ENCODE results near the gene FAM114A1. TPM values are rescaled to one million over a fixed set of nuclear protein-coding genes. Genes with fewer than 3 reads are reported as not detected.

The FAM114A1 gene
- total RNA-seq, 1 donor from 2014 or later: 27.0 TPM

- Mint-ChIP-seq H3K9me3 (ENCODE audit: unreplicated experiment) (no peaks in the 10 kb centered on the region), H3K4me3 (ENCODE audit: unreplicated experiment) (no peak overlapping the region), H3K4me1 (ENCODE audit: unreplicated experiment) (peaks cover 2% of the 10 kb centered on the region), H3K27ac (ENCODE audit: unreplicated experiment) (no peak overlapping the region), H3K36me3 (ENCODE audit: low read depth, unreplicated experiment) (no peaks in the 10 kb centered on the region), H3K27me3 (ENCODE audit: unreplicated experiment) (peaks cover 3% of the 10 kb centered on the region)
- DNase-seq (ENCODE audit: low spot score): no peak
- no peak for TF ChIP-seq CTCF (IDR thresholded peaks at IDR 0.05; ENCODE audit: unreplicated experiment)
Measured at GRCh38 chr4:38884254-38884653, 16.6 kb downstream of the FAM114A1 start.

GRCh38 chr4:38889143-38889542 is 21.5 kb downstream of the FAM114A1 start:
- Mint-ChIP-seq H3K4me1 (ENCODE audit: unreplicated experiment) (no peaks in the 10 kb centered on the region), H3K4me3 (ENCODE audit: unreplicated experiment) (no peak overlapping the region), H3K36me3 (ENCODE audit: low read depth, unreplicated experiment) (no peaks in the 10 kb centered on the region), H3K9me3 (ENCODE audit: unreplicated experiment) (no peaks in the 10 kb centered on the region), H3K27me3 (ENCODE audit: unreplicated experiment) (peaks cover 2% of the 10 kb centered on the region), H3K27ac (ENCODE audit: unreplicated experiment) (no peak overlapping the region)
- DNase-seq (ENCODE audit: low spot score): no peak
- TF ChIP-seq CTCF (IDR thresholded peaks at IDR 0.05; ENCODE audit: unreplicated experiment): no peak

GRCh38 chr4:38891051-38891983 is 23.7 kb downstream of the FAM114A1 start:
- no peak for DNase-seq (ENCODE audit: low spot score)
- H3K9me3 Mint-ChIP-seq (ENCODE audit: unreplicated experiment): no peaks in the 10 kb centered on the region
- H3K36me3 Mint-ChIP-seq (ENCODE audit: low read depth, unreplicated experiment): peaks cover 7% of the 10 kb centered on the region
- no peak for TF ChIP-seq CTCF (IDR thresholded peaks at IDR 0.05; ENCODE audit: unreplicated experiment)
- H3K4me3 Mint-ChIP-seq (ENCODE audit: unreplicated experiment): no peak overlapping the region
- H3K4me1 Mint-ChIP-seq (ENCODE audit: unreplicated experiment): no peaks in the 10 kb centered on the region
- H3K27me3 Mint-ChIP-seq (ENCODE audit: unreplicated experiment): no peaks in the 10 kb centered on the region
- no peak overlapping the region for H3K27ac Mint-ChIP-seq (ENCODE audit: unreplicated experiment)

- Mint-ChIP-seq H3K4me1 (ENCODE audit: unreplicated experiment) (no peaks in the 10 kb centered on the region), H3K27me3 (ENCODE audit: unreplicated experiment) (no peaks in the 10 kb centered on the region), H3K36me3 (ENCODE audit: low read depth, unreplicated experiment) (peaks cover 7% of the 10 kb centered on the region), H3K9me3 (ENCODE audit: unreplicated experiment) (no peaks in the 10 kb centered on the region), H3K4me3 (ENCODE audit: unreplicated experiment) (no peak overlapping the region), H3K27ac (ENCODE audit: unreplicated experiment) (no peak overlapping the region)
- no peak for TF ChIP-seq CTCF (IDR thresholded peaks at IDR 0.05; ENCODE audit: unreplicated experiment)
- DNase-seq (ENCODE audit: low spot score): no peak
Measured at GRCh38 chr4:38894322-38894982, 26.8 kb downstream of the FAM114A1 start.

- no peak for DNase-seq (ENCODE audit: low spot score)
- H3K4me1 Mint-ChIP-seq (ENCODE audit: unreplicated experiment): no peaks in the 10 kb centered on the region
- H3K27ac Mint-ChIP-seq (ENCODE audit: unreplicated experiment): no peak overlapping the region
- no peak overlapping the region for H3K4me3 Mint-ChIP-seq (ENCODE audit: unreplicated experiment)
- H3K36me3 Mint-ChIP-seq (ENCODE audit: low read depth, unreplicated experiment): peaks cover 7% of the 10 kb centered on the region
- TF ChIP-seq CTCF (IDR thresholded peaks at IDR 0.05; ENCODE audit: unreplicated experiment): no peak
- H3K9me3 Mint-ChIP-seq (ENCODE audit: unreplicated experiment): no peaks in the 10 kb centered on the region
- no peaks in the 10 kb centered on the region for H3K27me3 Mint-ChIP-seq (ENCODE audit: unreplicated experiment)
Measured at GRCh38 chr4:38896940-38897339, 29.3 kb downstream of the FAM114A1 start.
